CD4-positive, alpha-beta T cell treated with Interleukin-17A for 4 hours (primary cell): ENCODE measurements around the gene EML6.

Source experiments
- DNase-seq: peaks from one replicate; pipeline ENCODE4 v3.0.0-alpha.2; 2020; ENCODE audit warnings: mixed read lengths

EML6 gene

GRCh38 chr2:54708584-54709335 is 14.7 kb upstream of the EML6 start:
- peak; percentile 11 for DNase-seq

GRCh38 chr2:54709336-54709809 is 14.1 kb upstream of the EML6 start:
- peak; percentile 8 for DNase-seq

- no peak for DNase-seq
Observed at GRCh38 chr2:54710216-54710615, 13.2 kb upstream of the EML6 start.

- DNase-seq = no peak
Observed at GRCh38 chr2:54712516-54712915, 10.9 kb upstream of the EML6 start.

- no peak for DNase-seq
Observed at GRCh38 chr2:54714996-54715395, 8.5 kb upstream of the EML6 start.

GRCh38 chr2:54716375-54716774 is 7.1 kb upstream of the EML6 start:
- no peak for DNase-seq

GRCh38 chr2:54720563-54720962 is 2.9 kb upstream of the EML6 start:
- no peak for DNase-seq

- DNase-seq = no peak
Observed at GRCh38 chr2:54722641-54723040, 821 bp upstream of the EML6 start.

- DNase-seq = no peak
Observed at GRCh38 chr2:54723996-54724559, 616 bp downstream of the EML6 start.

- DNase-seq = peak; percentile 45
Observed at GRCh38 chr2:54724560-54725342, 1.3 kb downstream of the EML6 start.

GRCh38 chr2:54725343-54726099 is 2.1 kb downstream of the EML6 start:
- no peak for DNase-seq

- no peak for DNase-seq
Observed at GRCh38 chr2:54726431-54726830, 3.0 kb downstream of the EML6 start.

GRCh38 chr2:54726940-54727339 is 3.5 kb downstream of the EML6 start:
- DNase-seq = no peak

GRCh38 chr2:54728669-54729120 is 5.2 kb downstream of the EML6 start:
- DNase-seq = no peak

- no peak for DNase-seq
Observed at GRCh38 chr2:54735636-54736035, 12.2 kb downstream of the EML6 start.

- DNase-seq = no peak
Observed at GRCh38 chr2:54738281-54738680, 14.8 kb downstream of the EML6 start.

- no peak for DNase-seq
Observed at GRCh38 chr2:54740333-54740732, 16.9 kb downstream of the EML6 start.

GRCh38 chr2:54741250-54741649 is 17.8 kb downstream of the EML6 start:
- no peak for DNase-seq

GRCh38 chr2:54750040-54750439 is 26.6 kb downstream of the EML6 start:
- no peak for DNase-seq

GRCh38 chr2:54752439-54752838 is 29.0 kb downstream of the EML6 start:
- DNase-seq = no peak

GRCh38 chr2:54755641-54756326 is 32.3 kb downstream of the EML6 start:
- no peak for DNase-seq

GRCh38 chr2:54757500-54757899 is 34.0 kb downstream of the EML6 start:
- no peak for DNase-seq
